NCI-H345 treated with DMSO at 0.1 percent for 48 hours (cell line): ENCODE results near the gene SRSF6.
"Not testable (repeated sequence)": the region's sequence is repeated elsewhere in the genome, so short reads cannot be mapped to it uniquely, and the experiment has no call there.

Experiments used
- DNase-seq: peaks from one replicate; lab custom pipeline; 2025; ENCODE audit not compliant: unreplicated experiment; lab: John Stamatoyannopoulos, UW

SRSF6 gene

DNA sequence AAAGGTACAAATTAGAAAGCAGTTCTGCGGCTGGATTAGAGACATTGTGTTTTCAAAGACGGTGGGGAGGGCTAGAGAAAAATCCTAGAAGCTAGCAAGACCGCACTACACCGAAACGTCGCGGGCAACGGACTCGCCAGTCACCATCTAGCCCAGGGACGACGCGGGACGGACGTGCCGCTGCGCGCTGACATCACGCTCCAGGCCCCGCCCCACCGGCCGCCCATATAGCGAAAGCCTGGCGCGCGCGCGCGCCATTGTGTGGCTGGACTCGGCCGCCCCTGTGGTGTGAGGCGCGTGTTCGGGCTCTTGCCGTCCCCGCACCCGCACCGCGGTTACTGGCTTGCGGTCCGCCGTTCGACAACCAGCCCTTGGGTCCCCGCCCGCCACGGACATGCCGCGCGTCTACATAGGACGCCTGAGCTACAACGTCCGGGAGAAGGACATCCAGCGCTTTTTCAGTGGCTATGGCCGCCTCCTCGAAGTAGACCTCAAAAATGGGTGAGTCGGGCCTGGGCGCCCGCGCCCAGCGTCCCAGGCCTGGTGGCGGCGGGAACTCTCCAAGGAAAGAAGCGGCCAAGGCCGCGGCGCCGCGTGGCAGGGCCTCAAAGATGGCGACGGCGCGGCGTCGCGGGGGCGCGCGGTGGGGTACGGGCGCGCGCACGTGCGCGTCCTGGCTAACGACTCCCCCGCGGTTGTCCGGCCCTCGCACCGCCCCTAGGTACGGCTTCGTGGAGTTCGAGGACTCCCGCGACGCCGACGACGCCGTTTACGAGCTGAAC is at the start of gene SRSF6:
Gene SRSF6, plus strand, starts transcription at position 257 of the 782 bp plus-strand sequence. Its CDS starts 138 bp downstream, at position 395.
- DNase-seq: peak; percentile 98

DNA sequence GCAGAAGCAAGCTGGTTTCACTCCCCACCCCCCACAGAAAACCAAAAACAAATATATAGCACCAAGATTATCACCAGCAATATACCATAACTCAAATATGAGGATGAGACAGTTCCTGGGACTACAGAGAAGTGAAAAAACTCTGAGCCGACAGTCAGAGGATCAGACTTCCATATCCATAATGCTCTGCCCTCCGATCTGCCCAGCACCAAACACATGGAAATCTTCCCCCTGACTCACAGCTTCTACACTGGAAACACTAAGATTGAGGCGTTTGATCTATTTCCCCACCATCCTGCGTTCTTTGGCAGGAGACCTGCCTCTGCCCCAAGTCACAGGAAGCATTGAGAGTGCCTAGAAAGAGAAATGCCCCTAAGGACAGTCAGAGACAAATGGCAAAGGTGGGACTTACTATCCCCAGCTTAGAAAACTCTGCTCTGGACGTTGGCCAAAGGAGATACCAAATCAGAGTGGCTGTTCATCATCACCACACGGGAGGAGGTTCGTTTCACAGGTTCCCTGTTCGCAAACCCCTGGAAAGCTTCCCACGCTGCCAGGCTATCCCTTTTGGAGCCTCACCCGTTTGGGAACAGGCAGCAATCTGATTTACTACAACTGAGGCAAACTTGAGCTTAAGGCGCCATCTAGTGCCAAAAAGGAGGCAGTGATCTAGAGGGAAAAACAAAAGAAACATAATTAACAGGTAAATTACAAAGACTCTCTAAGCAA is 48.7 kb upstream of the SRSF6 start:
- DNase-seq: peak; percentile 38

DNA sequence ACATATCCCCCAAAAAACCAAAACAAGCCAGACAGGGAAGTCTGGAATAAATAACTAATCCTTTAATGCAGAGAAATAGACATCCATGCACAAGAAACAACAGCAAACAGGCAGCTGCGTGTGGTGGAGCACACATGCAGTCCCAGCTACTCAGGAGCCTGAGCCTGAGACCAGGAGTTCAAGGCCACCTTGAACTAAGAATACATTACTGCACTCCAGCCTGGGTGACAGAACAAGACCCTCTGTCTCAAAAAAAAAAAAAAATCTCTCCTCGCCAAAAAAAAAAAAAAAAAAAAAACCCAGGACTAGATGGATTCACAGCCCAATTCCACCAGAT is 48.2 kb upstream of the SRSF6 start:
- DNase-seq: no peak

DNA sequence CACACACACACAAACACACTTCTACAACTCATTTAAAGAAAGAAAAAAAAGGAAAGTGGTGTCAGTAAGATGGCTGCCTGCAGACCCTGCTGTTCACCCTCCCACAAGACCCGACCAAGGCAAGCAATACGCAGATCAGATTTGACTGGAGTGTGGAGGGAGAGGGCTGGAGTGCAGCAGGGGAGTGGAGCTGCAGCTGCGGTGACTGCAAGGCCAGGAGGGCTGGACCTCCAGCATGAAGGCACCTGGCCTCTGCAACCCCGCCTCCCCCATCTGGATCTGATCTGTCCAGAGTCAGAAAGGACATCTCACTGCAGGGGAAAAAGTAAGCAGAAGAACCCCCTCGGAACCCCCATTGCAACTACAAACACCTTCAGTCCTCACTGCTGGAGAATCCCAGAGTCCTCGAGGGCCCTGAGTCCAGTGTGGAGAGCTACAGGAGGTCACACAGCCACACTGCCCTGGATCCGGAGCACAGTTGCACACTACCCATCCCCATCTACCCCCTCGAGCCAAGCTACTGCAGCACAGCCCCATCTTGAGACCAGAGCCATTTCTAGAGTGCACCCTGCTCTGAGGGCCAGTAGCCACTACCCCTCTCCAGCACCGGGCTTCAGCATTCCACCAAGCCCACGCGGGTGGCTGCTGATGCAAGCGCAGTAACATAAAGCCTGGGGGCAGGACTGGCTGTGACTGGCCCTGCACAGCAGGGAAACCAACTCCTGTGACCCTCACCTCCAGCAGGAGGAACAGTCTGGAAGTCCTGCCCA is 41.9 kb upstream of the SRSF6 start:
- no peak for DNase-seq

DNA sequence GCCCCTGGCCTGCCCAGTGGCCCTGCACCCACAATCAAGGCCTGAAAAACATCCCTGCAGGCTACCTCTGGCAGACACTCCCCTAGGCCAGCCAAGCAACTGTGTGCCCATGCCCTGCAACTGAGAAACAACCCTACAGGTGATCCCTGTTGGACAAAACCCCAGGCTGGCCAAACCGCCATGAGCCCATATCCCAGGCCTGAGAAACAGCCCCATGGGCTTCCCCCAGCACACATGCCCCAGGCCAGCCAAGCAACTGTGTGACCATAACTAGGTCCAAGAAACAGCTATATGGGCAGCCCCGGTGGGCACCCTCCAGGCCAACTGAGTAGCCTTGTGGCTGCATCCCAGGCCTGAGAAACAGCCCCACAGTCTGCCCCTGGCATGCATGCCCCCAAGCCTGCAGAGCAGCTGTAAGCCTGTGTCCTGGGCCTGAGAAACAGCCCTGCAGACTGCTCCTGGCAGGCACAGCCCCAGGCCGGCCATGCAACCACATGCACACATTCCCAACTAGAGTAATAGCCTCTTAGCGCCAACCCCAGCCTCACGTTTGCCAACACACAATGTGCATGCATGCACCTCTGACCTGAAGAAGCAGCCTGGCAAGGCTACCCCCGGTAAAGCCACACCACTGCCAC is 41.0 kb upstream of the SRSF6 start:
- no peak for DNase-seq

DNA sequence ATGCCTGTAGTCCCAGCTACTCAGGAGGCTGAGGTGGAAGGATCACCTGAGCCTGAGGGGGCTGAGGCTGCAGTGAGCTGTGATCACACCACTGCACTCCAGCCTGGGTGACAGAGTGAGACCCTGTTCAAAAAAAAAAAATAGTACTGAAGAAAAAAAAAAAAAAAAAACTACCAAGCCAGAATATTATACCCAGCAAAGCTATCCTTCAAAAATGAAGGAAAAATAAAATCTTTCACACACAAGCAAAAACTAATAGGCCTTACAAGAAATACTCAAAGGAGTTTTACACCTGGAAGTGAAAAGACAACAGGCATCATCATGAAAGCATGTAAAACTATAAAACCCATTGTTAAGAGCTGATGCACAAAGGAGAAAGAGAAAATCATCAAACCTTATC is 37.5 kb upstream of the SRSF6 start:
- DNase-seq: no peak

DNA sequence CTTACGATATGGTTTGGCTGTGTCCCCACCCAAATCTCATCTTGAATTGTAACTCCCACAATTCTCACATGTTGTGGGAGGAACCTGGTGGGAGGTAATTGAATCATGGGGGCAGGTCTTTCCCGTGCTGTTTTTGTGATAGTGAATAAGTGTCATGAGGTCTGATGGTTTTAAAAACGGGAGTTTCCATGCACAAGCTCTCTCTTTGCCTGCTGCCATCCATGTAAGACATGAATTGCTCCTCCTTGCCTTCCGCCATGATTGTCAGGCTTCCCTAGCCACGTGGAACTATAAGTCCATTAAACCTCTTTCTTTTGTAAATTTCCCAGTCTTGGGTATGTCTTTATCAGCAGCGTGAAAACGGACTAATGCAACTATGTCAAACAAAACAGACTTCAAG is 36.8 kb upstream of the SRSF6 start:
- DNase-seq: not testable (repeated sequence)

DNA sequence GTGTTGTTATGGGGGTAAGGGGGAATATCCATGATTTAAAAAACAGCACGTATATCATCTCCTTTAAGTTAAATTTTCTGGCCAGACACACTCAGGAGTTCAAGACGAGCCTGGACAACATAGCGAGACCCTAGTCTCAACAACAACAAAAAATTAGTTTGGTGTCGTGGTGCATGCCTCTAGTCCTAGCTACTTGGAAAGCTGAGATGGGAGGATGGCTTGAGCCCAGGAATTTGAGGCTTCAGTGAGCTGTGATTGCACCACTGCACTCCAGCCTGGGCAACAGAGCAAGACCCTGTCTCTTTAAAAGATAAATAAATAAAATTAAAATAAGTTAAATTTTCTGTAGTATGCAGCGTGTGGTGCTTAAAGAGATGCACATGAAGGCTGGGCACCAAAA is 31.5 kb upstream of the SRSF6 start:
- no peak for DNase-seq

DNA sequence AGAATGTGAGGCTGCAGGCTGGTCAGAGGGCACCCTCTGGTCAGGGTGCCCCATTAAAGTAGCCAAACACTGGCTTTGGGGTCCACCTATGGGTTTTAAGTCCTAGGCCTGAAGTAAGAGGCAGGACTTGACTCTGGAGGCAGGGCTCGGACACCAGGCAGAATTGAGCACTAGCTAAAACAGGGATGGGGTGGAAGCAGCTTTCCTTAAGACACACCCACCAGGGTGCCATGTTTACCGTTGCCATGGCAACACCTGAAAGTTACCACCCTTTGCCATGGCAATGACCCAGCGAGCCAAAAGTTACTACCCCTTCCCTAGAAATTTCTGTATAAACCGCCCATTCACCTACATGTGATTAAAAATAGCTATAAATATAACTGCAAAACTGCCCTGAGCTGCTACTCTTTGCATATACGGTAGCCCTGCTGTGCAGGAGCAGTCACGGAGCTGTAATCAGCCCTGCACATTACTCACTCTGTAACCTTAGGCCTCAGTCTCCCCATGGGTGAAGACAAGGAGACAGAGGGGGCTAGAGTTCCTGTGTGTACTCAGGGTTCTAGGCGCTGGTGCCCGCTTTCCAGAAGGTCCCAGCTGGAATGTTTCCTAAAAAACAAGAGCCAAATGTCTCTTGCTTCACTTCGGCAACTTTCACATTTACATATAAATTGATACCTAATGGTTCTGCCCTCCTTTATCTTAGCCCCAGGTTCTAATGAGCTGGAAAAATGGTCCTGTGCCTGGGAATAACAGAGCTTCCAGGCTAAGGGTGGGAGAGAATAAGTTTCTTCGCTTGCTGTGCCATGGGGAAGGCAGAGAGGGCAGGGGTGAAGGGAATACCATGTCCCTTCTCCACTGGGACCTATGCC is 27.2 kb upstream of the SRSF6 start:
- DNase-seq: no peak

DNA sequence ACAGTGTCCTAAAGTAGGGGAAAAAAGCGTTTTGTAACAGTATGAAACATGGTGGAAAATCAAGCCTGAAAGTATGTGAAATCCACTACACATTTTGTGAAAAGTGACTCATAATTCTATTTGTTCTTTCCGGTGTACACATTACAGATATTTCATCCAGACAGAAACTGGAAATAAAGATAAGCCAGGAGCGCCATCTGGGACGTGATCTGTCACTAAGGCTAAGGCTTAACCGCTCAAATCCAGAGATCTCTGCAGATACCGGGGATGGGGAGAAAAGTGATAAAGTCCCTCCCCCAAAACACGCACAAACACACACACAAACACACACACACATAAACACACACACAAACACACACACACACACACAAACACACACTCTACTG is 26.6 kb upstream of the SRSF6 start:
- no peak for DNase-seq

DNA sequence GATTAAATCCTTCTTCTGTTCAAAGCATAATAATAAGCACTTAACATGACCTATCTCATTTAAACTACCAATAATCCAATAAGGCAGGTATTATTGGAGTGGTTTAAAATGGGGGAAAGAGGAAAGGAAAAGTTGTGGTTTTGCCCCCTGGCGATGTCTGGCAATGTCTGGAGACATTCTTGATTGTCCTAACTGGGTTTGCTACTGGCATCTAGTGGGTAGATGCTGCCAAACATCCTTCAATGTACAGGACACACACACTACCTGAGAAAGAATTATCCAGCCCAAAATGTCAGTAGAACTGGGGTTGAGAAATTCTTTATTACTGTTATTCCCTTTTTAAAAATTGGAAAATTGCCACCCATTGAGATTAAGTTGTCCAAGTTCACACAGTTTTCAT is 25.2 kb upstream of the SRSF6 start:
- no peak for DNase-seq

DNA sequence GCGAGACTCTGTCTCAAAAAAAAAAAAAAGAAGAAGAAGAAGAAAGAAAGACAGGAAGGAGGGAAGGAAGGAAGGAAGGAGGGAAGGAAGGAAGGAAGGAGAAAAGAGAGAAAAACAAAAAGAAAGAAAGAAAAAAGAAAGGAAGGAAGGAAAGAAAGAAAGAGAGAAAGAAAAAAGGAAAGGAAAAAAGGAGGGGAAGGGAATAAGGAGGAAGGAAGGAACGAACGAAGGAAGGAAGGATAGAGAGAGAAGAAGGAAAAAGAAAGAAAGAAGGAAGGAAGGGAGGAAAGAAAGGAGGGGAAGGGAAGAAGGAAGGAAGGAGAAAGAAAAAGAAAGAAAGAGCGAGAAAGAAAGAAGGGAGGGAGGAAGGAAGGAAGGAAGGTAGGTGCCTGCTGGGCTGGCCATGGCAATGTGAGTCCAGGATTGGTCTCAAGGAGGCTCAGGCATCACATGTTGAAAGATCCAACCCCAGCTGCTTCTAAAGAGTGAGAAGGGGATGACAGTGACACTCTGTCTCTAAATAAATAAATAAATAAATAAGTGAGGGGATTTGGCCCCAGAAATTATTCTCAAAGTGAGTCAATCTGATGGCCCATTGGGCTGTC is 24.3 kb upstream of the SRSF6 start:
- no peak for DNase-seq

DNA sequence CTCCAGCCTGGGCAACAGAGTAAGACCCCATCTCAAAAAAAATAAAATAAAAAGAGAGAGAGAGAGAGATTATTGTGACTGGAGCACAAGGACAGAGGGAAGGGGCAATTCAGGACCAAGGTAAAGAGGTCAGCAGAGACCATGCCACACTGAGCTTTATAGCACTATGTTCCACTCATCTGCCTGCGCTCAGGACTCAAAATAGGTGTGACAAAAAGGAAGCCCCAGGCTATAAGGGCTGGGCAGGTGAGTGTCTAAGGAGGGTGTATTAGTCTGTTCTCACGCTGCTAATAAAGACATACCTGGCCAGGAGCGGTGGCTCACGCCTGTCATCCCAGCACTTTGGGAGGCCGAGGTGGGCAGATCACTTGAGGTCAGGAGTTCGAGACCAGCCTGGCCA is 23.1 kb upstream of the SRSF6 start:
- no peak for DNase-seq

DNA sequence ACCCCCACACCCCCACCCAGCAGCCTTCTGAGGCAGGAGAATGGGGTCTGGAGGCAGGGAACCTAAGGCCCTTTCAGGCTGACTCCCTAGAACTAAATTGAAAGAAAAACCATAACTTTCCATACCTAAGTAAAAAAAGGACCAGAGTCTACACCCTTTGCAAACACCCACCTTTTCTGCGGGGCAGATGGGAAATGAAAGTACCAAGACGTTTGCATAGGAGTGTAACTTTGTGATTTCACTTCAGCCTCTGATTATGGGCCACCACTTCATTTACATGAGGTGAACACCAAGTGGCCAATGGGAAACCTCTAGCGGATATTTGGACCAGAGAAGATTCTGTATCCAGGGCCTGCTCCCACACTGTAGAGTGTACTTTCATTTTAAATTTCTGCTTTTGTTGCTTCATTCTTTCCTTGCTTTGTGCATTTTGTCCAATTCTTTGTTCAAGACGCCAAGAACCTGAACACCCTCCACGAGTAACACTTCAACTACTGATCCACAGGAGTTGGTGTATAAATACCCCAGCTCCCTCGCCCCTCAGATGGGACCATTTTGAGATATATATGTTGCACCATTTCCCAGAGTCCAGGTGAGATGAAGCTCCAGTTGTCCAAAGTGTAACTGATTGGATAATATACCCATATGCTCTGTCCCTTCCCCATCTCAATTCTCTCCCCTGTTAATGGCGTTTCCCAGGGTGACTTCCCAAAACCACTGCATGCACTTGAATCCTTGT is 18.9 kb upstream of the SRSF6 start:
- no peak for DNase-seq

DNA sequence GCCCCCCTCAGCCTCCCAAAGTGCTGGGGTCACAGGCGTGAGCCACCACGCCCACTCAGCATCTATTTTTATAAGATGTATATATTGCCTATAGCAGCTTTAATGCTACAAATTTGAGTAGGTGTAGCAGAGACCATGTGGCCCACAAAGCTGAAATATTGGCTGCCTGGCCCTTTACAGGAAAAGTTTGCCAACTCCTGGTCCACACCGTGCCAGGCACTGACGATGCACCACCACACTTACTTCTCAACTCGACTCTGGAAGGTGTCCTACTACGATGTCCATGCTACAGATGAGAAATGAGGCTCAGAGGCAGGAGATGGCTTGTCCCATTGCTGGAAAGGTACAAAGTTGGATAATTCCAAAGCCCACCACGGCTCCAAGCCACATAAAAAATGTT is 17.2 kb upstream of the SRSF6 start:
- no peak for DNase-seq

DNA sequence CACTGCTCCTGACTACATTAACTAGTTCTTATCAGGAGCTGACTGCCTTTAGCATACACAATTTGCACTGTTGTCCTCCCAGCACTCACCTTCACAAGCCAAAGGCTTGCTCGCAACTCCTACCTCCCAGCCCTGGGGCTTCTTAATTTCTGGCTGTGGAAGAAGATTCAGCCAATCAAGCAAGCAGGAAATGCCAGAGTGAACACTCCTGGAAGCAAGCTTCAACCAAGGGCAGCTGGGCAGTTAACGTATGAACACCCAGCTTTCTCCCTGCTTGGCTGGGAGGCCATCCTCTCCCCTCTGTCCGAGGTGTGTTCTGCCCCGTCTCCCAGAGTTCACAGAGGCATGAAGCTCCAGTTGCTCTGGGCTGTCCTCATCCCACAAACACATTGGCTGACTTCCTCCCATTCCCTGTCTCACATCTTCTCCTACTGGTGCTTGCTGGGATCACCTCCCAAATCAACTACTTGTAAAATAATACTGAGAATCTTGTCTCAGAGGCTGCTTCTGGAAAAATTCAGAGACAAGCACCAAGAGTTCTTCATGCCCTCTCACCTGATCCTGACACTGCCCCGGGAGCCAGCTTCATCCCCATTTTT is 15.3 kb upstream of the SRSF6 start:
- DNase-seq: no peak

DNA sequence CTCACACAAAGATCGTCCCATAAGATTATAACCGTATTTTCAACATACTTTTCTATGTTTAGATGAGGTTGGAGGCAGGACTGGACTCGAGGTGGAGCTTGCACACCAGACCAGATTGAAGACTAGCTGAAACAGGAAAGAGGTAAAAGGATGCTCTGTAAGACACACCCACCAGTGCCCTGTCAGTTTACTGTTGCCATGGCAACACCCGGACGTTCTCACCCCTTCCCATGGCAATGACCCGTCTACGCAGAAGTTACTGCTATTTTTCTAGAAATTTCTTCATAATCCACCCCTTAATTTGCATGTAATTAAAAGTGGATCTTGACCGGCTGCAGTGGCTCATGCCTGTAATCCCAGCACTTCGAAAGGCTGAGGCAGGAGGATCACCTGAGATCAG is 13.6 kb upstream of the SRSF6 start:
- DNase-seq: no peak

DNA sequence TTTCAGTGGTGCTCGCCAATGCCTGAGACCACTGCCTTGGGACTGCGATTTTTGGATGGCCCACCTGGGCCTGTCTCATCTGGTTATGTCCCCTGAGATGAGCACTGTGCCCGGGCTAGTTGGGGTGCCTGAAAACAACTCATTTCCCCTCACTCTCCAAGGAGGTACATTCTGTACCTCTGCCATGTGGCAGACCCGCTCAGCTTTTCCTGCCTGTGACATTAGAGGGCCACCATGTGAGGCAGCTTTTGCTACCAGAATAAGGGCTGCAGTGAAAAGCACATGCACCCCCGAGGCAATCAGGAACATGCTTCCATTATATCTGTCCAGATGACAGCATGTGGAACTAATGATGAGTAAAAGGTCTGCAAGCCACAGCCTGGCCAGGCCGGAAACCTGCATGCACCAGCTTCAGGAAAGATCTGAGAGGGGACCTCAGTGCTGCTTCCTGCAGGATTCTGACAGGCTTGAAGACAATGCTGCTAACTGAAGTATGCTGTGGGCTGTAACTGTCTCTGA is 11.3 kb upstream of the SRSF6 start:
- DNase-seq: no peak

DNA sequence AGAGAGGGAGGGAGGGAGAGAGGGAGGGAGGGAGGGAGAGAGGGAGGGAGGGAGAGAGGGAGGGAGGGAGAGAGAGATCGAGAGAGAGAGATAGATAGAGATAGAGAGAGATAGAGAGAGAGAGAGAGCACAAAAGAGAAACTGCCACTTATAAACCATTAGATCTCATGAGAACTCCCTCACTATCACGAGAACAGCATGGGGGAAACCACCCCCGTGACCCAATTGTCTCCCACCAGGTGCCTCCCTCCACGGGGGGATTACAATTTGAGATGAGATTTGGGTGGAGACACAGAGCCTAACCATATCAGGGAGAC is 9.3 kb upstream of the SRSF6 start:
- not testable (repeated sequence) for DNase-seq
